Muscle of leg (tissue), 9 donors: ENCODE measurements around the gene ZGPAT. TPM values are rescaled to one million over a fixed set of nuclear protein-coding genes. Genes with fewer than 3 reads are reported as not detected.

Source experiments
- polyA plus RNA-seq, 8 donors: library from polyadenylated mRNA; unstranded; fragments of 120-200 nt; gene quantifications; one replicate each; pipeline versions ENCODE4 v1.2.1 to v1.2.3, GENCODE V29; 2013; ENCODE audit warnings: inconsistent platforms in 1 of 8, low replicate concordance in 1 of 8; ENCODE audit not compliant: insufficient read length in 8 of 8, insufficient read depth in 1 of 8
- total RNA-seq: library from RNA; stranded (reverse); fragments of 120-200 nt; gene quantifications from one replicate; pipeline ENCODE4 v1.2.4, GENCODE V29; 2013

ZGPAT gene
- total and polyA plus RNA-seq, 9 donors, result 13.0 to 18.2 (median 16.2) TPM

Other genes starting within 250 kb of the ZGPAT start
- 2.9 TPM for gene KCNQ2, start 235.4 kb upstream of the ZGPAT start, total RNA-seq
- gene KCNQ2, start 235.4 kb upstream of the ZGPAT start, polyA plus RNA-seq, result 10 to 100 TPM in 2 of 8 donors, 1 to 10 TPM in 6; 2.9 to 11.5 (median 7.1) TPM
- gene EEF1A2, start 209.0 kb upstream of the ZGPAT start, total RNA-seq, result 330 TPM
- 100 to 1,000 TPM; 377 to 890 (median 715) TPM for gene EEF1A2, start 209.0 kb upstream of the ZGPAT start, polyA plus RNA-seq
- 47.3 TPM for gene PPDPF, start 187.3 kb upstream of the ZGPAT start, total RNA-seq
- 100 to 1,000 TPM; 172 to 370 (median 233) TPM for gene PPDPF, start 187.3 kb upstream of the ZGPAT start, polyA plus RNA-seq
- gene PTK6, start 170.7 kb upstream of the ZGPAT start, total RNA-seq, result not detected
- under 1 TPM; 0.08 to 0.61 (median 0.34) TPM for gene PTK6, start 170.7 kb upstream of the ZGPAT start, polyA plus RNA-seq
- not detected for gene SRMS, start 160.3 kb upstream of the ZGPAT start, total RNA-seq
- not detected for gene SRMS, start 160.3 kb upstream of the ZGPAT start, polyA plus RNA-seq
- gene FNDC11, start 153.9 kb upstream of the ZGPAT start, total RNA-seq, result 0.09 TPM
- gene FNDC11, start 153.9 kb upstream of the ZGPAT start, polyA plus RNA-seq, result under 1 TPM; 0.07 to 0.31 (median 0.14) TPM
- gene HELZ2, start 133.8 kb upstream of the ZGPAT start, total RNA-seq, result 5.8 TPM
- gene HELZ2, start 133.8 kb upstream of the ZGPAT start, polyA plus RNA-seq, result 10 to 100 TPM in 1 of 8 donors, 1 to 10 TPM in 7; 5.8 to 12.4 (median 7.6) TPM
- gene GMEB2, start 80.9 kb upstream of the ZGPAT start, total RNA-seq, result 5.9 TPM
- gene GMEB2, start 80.9 kb upstream of the ZGPAT start, polyA plus RNA-seq, result 1 to 10 TPM; 7.1 to 9.5 (median 8.1) TPM
- 18.3 TPM for gene STMN3, start 54.6 kb upstream of the ZGPAT start, total RNA-seq
- gene STMN3, start 54.6 kb upstream of the ZGPAT start, polyA plus RNA-seq, result 10 to 100 TPM; 12.3 to 31.9 (median 19.4) TPM
- 8.4 TPM for gene RTEL1, start 49.7 kb upstream of the ZGPAT start, total RNA-seq
- 10 to 100 TPM in 5 of 8 donors, 1 to 10 TPM in 3; 8.7 to 13.3 (median 11.1) TPM for gene RTEL1, start 49.7 kb upstream of the ZGPAT start, polyA plus RNA-seq
- 1.6 TPM for gene TNFRSF6B, start 11.4 kb upstream of the ZGPAT start, total RNA-seq
- 1 to 10 TPM in 7 of 8 donors, under 1 TPM in 1; 0.55 to 2.4 (median 1.3) TPM for gene TNFRSF6B, start 11.4 kb upstream of the ZGPAT start, polyA plus RNA-seq
- gene ARFRP1, start 63 bp upstream of the ZGPAT start, total RNA-seq, result 32.8 TPM
- gene ARFRP1, start 63 bp upstream of the ZGPAT start, polyA plus RNA-seq, result 10 to 100 TPM; 26.2 to 33.0 (median 31.0) TPM
- gene LIME1, start 28.6 kb downstream of the ZGPAT start, total RNA-seq, result 6.4 TPM
- 1 to 10 TPM; 2.5 to 8.1 (median 4.8) TPM for gene LIME1, start 28.6 kb downstream of the ZGPAT start, polyA plus RNA-seq
- gene SLC2A4RG, start 31.7 kb downstream of the ZGPAT start, total RNA-seq, result 58.2 TPM
- gene SLC2A4RG, start 31.7 kb downstream of the ZGPAT start, polyA plus RNA-seq, result 100 to 1,000 TPM; 112 to 160 (median 133) TPM
- gene ZBTB46, start 123.2 kb downstream of the ZGPAT start, total RNA-seq, result 20.7 TPM
- 10 to 100 TPM; 14.2 to 20.9 (median 18.2) TPM for gene ZBTB46, start 123.2 kb downstream of the ZGPAT start, polyA plus RNA-seq
- not detected for gene ABHD16B, start 153.5 kb downstream of the ZGPAT start, total RNA-seq
- not detected for gene ABHD16B, start 153.5 kb downstream of the ZGPAT start, polyA plus RNA-seq
- 48.9 TPM for gene TPD52L2, start 157.2 kb downstream of the ZGPAT start, total RNA-seq
- 10 to 100 TPM; 69.0 to 86.7 (median 79.4) TPM for gene TPD52L2, start 157.2 kb downstream of the ZGPAT start, polyA plus RNA-seq
- 29.7 TPM for gene DNAJC5, start 187.1 kb downstream of the ZGPAT start, total RNA-seq
- 10 to 100 TPM; 26.8 to 37.9 (median 32.4) TPM for gene DNAJC5, start 187.1 kb downstream of the ZGPAT start, polyA plus RNA-seq
- 24.8 TPM for gene UCKL1, start 248.4 kb downstream of the ZGPAT start, total RNA-seq
- gene UCKL1, start 248.4 kb downstream of the ZGPAT start, polyA plus RNA-seq, result 10 to 100 TPM; 31.2 to 56.5 (median 44.5) TPM